Dedifferentiated amniotic fluid mesenchymal stem cell (primary cell): ENCODE data around the gene FBXO34.
"Not testable (repeated sequence)": the region's sequence is repeated elsewhere in the genome, so short reads cannot be mapped to it uniquely, and the experiment has no call there.

Source experiments
- DNase-seq: peaks from one replicate; pipeline ENCODE4 v3.0.0-alpha.2; 2016; ENCODE audit errors: extremely low spot score

Gene FBXO34

DNA sequence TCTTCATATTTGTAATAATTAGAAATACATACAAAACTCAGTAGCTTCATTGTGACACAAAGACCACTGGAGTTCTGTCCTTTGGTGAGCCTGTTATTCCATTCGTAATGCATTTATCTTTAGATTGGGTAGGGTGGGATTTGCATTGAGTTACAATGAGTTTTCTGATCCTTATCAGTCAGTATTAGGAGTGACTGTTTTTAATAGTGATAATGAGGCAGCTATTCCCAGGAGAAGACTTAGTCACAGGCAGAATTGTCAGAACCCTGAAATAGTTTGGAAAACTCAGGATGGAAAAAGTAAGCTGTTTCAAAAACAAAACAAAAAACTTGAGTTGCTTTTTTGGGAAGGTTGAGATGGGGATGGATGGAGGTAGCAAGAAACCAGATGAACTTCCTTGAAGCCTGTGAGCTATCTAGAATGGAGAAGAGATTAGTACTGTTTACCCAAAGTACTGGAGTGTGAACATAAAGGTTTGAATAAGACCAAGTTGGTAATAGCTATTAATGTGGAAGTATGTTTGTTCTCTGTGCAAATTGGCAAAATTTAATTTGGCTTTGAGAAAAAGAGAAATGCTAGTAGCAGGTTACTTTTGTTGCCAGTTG is 38.6 kb downstream of the FBXO34 start:
- DNase-seq: no peak

DNA sequence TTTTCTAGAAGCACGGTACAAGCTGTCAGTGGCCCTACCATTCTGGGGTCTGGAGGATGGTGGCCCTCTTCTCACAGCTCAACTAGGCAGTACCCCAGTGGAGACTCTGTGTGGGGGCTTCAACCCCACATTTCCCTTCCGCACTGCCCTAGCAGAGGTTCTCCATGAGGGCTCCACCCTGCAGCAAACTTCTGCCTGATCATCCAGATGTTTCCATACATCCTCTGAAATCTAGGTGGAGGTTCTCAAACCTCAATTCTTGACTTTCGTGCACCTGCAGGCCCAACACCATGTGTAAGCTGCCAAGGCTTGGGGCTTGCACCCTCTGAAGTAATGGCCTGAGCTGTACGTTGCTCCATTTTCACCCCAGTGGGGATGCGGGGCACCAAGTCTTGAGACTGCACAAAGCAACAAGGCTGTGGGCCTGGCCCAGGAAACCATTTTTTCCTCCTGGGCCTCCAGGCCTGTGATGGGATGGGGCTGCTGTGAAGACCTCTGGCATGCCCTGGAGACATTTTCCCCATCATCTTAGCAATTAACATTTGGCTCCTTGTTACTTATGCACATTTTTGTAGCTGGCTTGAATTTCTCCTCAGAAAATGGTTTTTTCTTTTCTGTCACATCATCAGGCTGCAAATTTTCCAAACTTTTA is 41.3 kb downstream of the FBXO34 start:
- not testable (repeated sequence) for DNase-seq

DNA sequence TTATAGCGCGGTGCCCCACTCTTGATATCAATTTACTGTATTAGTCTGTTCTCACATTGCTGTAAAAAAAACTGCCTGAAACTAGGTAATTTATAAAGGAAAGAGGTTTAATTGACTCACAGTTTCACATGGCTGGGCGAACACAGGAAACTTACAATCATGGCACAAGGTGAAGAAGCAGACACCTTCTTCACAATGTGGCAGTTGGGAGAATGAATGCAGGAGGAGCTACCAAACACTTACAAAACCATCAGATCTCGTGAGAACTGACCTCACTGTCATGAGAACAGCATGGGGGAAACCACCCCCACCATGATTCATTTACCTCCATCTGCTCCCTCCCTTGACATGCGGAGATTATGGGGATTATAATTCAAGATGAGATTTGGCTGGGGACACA is 42.3 kb downstream of the FBXO34 start:
- DNase-seq: no peak

DNA sequence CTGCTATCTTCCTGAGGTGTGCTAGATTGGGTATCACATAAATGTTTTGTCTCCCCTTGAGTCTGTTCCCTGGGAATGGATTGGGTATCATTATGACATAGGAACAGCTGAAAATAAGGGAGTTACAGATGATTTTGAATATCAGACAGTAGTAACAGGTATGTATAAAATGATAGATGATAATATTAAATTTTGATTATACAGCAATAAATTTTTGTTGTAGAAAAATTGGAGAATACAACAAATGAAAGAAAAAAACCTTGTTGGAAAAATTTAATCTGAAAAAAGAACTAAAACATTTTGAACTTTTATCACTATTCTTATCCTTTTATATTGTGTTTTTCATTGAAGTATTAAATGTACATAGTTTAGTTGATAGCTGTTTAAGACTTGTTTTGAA is 43.2 kb downstream of the FBXO34 start:
- no peak for DNase-seq

DNA sequence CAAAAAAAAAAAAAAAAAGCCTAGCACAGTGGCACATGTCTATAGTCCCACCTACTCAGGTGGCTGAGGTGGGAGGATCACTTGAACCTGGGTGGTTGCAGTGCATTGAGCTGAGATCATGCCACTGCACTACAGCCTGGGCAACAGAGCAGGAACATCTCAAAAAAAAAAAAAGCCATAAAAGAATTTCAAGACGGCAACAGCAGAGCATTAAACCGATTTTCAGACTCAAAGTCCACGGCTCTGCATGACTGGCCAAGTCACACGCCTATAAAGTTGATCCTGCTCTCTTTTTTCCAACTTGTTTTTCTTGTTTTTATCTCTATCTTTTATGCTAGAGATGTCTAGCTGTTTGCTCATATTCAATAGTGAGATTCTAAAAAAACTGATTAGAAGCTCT is 45.3 kb downstream of the FBXO34 start:
- DNase-seq: peak; percentile 3

DNA sequence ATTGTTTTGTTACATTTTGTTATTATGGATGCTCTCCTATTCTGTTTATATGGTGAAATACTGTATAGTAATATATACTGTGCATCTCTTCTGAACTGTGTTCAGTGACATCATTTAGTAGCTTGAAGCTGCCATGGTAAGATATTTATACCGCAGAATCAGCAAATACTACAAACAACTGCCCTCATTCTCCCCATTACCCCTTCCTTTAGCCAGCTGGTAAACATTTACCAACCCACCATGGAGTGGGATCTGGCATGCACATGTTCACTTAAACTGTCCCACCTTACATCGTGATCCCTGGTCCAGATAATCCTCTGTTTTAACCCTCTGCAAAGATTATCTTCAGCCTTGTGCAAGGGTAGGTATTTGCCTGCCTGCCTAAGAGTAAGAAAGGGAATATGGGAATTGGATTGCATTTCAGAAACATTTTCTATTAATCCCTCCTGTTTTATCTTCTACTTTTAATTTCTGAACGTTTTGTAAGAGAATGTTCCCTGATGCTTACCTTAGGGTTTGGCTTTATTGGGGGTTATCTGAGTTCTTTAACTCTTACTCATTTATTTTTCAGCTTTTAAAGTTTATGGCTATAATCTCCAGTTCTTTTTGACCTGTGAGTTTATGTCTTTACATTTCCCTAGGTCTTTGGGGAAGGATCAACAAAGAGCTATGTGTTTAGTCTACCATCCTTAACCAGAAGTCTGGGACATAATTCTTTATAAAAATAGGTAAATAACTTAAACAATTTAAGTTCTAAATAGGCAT is 46.5 kb downstream of the FBXO34 start:
- peak; percentile 9 for DNase-seq

DNA sequence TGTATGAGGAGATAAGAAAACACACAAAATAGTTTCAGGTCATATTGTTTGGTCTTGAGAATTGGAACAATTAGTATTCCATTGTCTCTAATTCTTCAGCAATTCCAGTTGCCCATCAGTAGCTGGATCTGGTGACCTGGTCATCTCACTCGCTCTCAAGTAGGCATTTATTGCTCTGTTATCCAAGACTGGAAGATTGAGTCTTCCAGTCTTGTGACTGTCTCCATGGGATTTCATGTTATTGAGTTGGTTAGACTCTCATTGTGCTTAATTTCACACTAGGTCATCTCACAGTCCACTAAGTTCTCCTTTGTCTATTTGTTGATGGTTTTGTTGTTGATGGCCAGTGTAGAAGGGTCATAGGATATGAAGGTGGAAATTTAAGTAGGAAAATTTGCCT is 47.5 kb downstream of the FBXO34 start:
- peak; percentile 2 for DNase-seq

DNA sequence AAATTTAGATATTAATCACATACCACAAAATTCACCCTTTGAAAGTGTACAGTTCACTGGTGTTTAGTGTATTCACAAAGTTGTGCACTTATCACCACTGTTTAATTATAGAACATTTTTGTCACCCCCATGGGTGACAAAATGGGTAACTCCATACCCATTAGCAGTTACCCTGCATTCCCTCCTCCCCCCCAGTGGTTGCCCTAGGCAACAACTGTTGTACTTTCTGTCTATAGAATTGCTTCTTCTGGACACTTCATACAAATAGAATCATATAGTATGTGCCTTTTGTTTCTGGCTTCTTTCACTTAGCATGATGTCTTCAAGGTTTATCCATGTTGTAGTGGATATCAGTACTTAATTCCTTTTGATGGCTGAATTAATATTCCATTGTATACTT is 52.7 kb downstream of the FBXO34 start:
- DNase-seq: no peak

DNA sequence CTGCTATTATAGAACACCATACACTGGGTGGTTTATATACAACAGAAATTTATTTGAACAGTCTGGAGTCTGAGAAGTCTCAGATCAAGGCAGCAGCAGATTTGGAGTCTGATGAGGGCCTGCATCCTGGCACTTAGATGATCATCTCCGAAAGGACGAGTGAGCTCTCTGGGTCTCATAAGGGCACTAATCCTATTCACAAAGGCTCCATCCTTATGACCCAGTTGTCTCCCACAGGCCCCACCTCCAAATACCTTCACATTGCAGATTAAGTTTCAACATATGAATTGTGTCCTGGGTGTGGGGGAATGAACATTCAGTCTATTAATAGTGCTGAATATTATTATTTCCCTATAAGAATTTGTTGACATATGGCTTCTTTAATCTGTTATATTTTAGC is 53.6 kb downstream of the FBXO34 start:
- DNase-seq: no peak

DNA sequence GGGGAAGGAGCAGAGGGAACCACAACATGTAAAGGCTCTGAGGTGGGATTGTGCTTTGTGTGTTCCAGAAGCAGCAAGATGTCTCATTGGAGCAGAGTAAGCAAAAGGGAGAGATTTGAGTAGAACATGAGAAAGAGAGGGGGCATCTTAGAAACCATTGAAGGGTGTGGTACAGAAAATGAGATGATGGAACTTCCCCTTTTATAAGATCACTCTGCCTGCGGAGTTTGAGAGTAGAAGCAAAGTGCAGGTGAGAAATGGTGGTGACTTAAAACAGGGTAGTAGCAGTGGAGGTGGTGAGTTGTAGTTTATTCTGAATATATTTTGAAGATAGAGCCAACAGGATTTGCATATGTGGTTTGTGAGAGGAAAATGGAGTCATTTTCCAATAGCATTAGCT is 56.0 kb downstream of the FBXO34 start:
- no peak for DNase-seq

DNA sequence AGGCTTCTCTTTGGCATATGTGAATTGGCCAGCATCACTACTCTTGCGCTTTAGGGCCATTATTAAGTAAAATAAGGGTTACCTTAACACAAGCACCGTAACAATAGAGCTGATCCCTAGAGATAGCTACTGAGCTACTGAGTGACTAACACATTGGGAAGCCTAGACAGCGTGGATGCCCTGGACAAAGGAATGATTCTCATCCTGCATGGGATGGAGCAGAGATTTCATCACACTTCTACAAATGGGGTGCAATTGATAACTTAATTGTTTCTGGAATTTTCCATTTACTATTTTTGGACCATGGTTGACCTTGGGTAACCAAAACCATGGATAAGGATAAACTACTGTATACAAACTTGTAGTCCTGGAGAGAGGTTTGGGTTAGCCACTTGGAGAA is 57.1 kb downstream of the FBXO34 start:
- DNase-seq: no peak

DNA sequence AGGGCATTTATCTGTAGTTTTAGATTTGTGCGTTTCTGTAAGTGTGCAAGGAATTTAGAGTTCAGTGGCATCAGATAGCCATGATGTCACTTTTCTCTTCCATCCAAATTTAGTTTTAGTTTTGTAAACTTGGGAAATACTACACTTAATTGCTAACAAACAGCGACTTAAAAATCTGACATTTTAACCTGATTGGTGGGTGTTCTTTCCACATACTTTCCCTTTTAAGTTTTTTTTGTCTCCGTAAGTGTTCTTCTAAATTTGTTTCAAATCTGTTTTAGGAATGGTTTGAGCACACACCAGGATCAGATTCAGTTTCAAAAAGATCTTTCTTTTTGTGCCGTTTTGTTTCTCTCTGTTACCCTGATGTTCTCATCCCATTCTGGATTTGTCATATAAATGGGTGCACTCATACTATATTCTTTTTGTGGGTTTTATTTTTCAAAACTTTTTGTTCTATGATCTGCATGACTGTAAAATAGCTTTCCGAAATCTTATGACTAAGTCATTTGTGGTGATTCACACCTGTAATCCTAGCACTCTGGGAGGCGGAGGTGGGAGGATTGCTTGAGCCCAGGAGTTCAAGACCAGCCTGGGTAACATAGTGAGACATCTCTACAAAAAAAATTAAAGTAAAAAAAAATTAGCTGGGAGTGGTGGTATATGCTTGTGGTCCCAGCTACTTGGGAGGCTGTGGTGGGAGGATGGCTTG is 58.9 kb downstream of the FBXO34 start:
- no peak for DNase-seq

DNA sequence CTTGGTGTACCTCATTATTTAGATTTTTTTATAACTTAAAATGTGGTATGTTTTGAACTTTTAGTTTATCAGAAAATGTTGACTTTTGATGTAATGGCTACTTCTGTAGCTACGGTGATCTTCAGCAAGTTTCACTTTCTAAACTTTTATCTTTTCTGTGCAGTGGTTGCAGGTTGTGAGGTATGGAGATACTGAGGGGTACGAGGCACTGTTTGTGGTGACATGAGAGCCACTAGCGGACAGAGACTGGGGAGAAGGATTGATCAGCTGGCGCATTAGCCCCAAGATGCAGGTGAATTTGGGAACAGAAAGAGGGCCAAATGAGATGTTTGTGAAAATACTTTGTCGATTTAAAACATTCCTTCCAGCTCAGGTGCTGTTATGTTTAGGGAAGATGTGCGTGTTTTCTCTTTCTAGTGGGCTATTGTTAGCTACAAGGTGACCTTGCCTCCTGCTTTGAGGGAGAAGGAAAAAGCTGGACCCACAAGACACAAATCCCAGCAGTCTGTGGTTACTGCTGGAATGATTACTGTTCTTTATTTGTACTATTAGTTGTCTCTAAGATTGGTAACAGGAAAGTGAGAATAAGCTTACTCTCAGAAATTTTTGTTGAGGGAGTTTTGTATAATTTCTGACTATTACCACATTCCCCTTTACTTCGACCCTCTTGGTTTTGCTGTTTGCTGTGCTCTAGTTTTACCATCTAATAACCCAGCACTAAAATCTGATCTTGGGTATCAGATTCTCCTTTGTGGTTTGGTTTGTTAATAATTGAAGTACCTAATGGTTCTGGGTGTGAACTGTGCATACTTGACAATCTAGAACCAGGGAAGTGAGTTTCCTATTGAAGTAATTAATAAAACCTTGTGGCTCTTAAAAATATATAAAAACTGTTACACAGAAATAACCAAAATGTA is 61.7 kb downstream of the FBXO34 start:
- DNase-seq: no peak

DNA sequence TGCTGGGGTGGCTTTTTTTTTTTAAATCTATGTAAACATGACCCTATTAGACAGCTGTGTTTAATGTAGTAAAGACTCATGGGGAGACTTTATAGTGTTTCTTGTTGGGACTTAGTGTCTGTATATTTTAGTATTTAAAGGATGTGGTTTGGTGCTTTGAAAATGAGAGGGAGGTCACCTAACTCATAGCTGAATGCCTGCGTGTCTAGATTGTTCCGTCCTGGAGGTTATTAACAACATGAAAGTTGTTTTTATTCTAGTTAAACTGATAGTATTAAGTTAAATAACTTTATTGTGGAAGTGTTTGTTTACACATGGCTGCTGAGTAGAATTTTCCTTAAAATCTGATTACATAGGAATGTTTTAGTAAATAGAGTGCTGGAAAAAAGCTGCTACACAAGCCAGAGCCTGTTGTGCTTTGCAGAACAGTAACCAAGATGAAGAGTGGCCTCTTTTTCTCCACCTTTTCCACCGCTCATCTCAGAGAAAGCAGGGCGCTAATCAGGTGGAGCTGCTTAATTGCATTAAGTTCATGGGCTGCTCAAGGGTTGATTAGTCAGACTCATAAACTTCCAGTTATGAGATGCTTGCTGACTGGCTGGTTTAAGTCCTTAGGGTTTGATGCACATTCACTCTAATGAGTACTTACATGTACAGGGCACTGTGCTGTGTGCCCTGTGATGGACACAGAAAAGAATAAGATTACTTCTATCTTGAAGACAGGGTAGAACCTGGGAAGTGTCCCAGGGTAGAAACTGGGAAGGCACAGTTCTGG is 62.7 kb downstream of the FBXO34 start:
- DNase-seq: no peak

DNA sequence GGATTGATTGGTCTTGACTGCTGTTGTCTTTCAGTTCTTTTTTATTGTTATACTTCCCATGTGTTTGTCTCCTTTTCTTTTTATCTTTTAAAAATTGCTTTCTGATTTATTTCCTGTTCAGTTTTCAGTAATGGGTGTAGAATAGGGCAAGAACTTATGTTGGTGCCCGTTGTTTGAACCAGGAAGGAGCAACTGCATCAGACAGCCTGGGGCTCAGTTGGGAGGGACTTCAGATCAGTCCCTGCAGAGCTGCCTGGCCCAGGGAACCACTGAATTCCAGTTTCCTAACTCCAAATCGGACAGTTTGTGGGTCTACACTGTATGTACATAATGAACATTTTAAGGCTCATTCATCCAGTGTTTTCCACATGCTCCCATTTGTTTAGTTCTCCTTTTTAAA is 64.9 kb downstream of the FBXO34 start:
- DNase-seq: no peak

DNA sequence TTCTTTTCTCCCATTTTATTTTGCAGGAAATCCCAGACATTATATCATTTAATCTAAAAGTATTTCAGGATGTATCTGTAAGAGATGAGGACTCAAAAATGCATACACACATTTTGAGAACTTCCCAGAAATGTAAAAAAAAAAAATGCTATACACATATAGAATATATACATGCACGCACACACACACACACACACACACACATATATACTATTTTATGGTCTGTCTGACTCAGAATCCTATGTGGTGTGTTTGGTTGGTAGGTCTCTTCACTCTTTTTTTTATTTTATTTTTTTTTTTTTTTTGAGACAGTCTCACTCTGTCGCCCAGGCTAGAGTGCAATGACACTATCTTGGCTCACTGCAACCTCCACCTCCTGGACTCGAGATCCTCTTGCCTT is 65.5 kb downstream of the FBXO34 start:
- no peak for DNase-seq

DNA sequence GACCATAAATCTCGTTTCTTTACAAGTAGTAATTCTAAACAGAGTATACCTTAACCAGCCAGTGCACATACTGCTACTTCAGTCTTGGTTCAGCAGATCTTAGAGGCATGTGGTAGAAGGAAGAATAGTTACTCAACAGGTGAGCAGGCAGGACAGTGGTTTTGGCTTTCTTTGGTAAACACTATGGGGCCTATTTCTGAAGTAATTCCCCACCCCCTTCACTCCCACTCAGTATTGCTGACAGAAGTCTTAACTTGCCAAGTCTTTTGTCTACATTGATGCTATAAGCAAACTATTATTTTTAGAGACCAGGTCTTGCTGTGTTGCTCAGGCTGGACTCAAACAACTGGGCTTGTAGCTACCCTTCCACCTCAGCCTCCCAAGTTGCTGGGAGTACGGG is 68.5 kb downstream of the FBXO34 start:
- no peak for DNase-seq

DNA sequence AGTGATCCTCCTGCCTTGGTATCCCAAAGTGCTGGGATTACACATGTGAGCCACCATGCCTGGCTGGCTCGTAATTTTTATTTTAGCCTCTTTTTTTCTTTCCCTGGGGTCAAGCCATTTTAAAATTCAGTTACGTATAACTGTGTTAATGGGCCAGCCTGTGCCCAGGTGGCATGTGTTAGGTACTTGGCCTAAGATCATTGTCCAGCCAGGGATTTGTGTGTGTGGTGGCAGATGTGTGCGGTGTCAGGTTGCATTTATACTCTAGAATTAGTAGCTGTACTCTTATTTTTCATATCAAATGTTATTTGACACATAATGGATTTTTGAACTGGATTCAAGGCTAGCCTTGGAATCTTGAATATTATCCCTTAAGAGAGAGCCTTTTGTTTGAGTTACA is 69.3 kb downstream of the FBXO34 start:
- DNase-seq: no peak

DNA sequence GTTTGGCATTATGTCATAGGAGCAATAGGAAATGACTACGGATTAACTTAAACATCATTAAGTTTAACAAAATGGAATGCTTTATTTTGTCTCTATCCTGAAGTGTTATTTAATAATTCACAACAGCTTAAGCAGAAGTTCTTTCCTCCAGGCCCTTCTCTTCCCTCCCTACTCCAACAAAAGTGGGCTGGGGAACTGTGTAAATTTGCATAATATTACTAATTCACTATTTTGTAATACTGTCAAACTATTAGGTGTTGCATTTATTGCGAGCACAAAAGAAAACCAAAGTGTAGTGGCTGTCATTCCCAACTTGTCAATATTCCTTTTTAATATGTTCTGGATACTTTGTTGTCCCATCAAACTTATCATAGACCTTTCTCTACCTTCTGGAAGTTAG is 70.6 kb downstream of the FBXO34 start:
- DNase-seq: no peak

DNA sequence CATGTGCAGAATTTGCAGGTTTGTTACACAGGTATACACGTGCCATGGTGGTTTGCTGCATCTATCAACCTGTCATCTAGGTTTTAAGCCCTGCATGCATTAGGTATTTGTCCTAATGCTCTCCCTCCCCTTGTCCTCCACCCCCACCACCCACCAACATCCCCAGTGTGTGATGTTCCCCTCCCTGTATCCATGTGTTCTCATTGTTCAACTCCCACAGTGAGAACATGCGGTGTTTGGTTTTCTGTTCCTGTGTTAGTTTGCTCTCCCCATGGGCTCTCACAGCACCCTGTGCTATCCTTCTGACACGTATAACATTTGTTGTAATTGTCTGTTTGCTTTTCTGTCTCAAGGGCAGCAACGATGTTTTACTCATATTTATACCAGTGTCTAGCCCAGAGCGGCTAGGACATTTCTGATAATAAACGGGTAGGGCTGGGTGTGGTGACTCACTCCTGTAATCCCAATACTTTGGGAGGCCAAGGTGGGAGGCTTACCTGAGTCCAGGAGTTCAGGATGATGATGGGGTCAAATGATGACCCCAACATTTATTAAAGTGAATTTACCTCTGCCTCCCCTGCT is 73.5 kb downstream of the FBXO34 start:
- DNase-seq: not testable (repeated sequence)
